ENCODE results near the gene NUDT1.

The NUDT1 gene

GRCh38 chr7:2282185-2282751 lies 40.2 kb downstream of the NUDT1 start:
- TF ChIP-seq, protein P1, sequence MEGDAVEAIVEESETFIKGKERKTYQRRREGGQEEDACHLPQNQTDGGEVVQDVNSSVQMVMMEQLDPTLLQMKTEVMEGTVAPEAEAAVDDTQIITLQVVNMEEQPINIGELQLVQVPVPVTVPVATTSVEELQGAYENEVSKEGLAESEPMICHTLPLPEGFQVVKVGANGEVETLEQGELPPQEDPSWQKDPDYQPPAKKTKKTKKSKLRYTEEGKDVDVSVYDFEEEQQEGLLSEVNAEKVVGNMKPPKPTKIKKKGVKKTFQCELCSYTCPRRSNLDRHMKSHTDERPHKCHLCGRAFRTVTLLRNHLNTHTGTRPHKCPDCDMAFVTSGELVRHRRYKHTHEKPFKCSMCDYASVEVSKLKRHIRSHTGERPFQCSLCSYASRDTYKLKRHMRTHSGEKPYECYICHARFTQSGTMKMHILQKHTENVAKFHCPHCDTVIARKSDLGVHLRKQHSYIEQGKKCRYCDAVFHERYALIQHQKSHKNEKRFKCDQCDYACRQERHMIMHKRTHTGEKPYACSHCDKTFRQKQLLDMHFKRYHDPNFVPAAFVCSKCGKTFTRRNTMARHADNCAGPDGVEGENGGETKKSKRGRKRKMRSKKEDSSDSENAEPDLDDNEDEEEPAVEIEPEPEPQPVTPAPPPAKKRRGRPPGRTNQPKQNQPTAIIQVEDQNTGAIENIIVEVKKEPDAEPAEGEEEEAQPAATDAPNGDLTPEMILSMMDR (IDR thresholded peaks at IDR 0.05; ENCODE audit: extremely low read depth, insufficient read depth, missing control alignments) = no peak
- in situ Hi-C loops (cut with MboI; ENCODE audit: low pct_unique_long_range_greater_than_20kb, low sequenced_read_pairs, unreplicated experiment) = no loop called here
- no peak for DNase-seq (ENCODE audit: low spot score)

- in situ Hi-C loops (cut with MboI; ENCODE audit: low pct_unique_long_range_greater_than_20kb, low sequenced_read_pairs, unreplicated experiment) = no loop called here
- TF ChIP-seq, protein P1 (IDR thresholded peaks at IDR 0.05; ENCODE audit: extremely low read depth, insufficient read depth, missing control alignments) = no peak
- no peak for DNase-seq (ENCODE audit: low spot score)
Observed at GRCh38 chr7:2283074-2283473, 41.0 kb downstream of the NUDT1 start.

GRCh38 chr7:2287745-2288144 lies 45.7 kb downstream of the NUDT1 start:
- no peak for DNase-seq (ENCODE audit: low spot score)
- TF ChIP-seq, protein P1 (IDR thresholded peaks at IDR 0.05; ENCODE audit: extremely low read depth, insufficient read depth, missing control alignments) = no peak
- in situ Hi-C loops (cut with MboI; ENCODE audit: low pct_unique_long_range_greater_than_20kb, low sequenced_read_pairs, unreplicated experiment) = no loop called here

DNA sequence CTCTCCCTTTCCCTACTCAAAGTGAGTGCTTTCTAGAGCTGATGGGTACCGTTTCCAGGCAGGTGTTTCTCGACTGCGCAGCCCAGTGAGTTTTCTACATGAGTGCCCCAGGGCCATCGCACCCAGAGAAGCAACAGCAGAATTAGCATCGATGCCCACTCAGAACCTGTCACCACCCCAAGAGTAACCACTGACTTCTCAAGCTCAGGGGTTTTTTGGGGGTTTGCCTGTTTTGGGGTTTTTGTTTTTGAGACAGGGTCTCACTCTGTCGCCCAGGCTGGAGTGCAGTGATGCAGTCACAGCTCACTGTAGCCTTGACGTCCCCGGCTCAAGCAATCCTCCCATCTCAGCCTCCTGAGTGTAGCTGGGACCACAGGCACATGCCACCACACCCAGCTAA lies 46.5 kb downstream of the NUDT1 start:
- TF ChIP-seq, protein P1 (IDR thresholded peaks at IDR 0.05; ENCODE audit: extremely low read depth, insufficient read depth, missing control alignments) = no peak
- peak; percentile 66 for DNase-seq (ENCODE audit: low spot score)
- in situ Hi-C loops (cut with MboI; ENCODE audit: low pct_unique_long_range_greater_than_20kb, low sequenced_read_pairs, unreplicated experiment) = no loop called here

DNA sequence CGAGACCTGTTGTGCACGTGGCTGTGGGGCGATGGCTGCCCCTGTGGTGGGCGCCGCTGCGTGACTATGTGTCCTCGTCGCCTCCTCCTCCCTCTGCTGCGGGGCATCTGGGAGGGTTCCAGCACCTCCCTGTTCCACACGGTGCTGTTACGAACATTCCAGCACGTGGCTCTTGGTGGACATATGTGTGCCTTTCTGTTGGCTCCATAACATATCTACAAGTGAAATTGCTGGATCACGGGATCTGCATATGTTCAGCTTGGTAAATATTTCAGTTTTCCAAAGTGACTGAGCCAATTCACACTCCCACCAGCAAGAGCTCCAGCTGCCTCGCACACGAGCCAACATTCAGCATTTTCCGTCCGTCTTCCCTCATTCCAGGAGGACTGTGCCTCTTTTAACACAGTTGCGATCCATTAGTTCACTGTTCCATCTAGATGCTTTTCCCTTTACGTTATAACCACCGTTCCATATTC lies 47.1 kb downstream of the NUDT1 start:
- in situ Hi-C loops (cut with MboI; ENCODE audit: low pct_unique_long_range_greater_than_20kb, low sequenced_read_pairs, unreplicated experiment) = no loop called here
- no peak for DNase-seq (ENCODE audit: low spot score)
- TF ChIP-seq, protein P1 (IDR thresholded peaks at IDR 0.05; ENCODE audit: extremely low read depth, insufficient read depth, missing control alignments) = no peak

DNA sequence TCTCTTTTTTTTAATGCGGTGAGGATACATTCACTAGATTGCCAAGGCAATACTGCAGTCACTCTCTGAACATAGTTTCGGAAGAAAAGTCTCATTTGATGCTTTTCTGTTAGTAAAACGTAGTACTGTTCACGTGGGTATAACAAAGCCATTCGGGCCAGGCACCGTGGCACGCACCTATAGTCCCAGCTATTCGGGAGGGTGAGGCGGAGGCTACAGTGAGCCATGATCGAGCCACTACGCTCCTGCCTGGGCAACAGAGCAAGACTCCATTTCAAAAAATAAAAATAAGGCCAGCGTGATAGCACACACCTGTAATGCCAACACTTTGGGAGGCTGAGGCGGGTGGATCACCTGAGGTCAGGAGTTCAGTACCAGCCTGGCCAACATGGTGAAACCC lies 47.6 kb downstream of the NUDT1 start:
- TF ChIP-seq, protein P1 (IDR thresholded peaks at IDR 0.05; ENCODE audit: extremely low read depth, insufficient read depth, missing control alignments) = no peak
- no peak for DNase-seq (ENCODE audit: low spot score)
- in situ Hi-C loops (cut with MboI; ENCODE audit: low pct_unique_long_range_greater_than_20kb, low sequenced_read_pairs, unreplicated experiment) = no loop called here

Data from GM13977 (cell line).